ENCODE results near the gene SGK1. TPM values are rescaled to one million over a fixed set of nuclear protein-coding genes. Genes with fewer than 3 reads are reported as not detected.

Gene SGK1
- total RNA-seq, 1 experiment from 2014 or later: 7.8 TPM

DNA sequence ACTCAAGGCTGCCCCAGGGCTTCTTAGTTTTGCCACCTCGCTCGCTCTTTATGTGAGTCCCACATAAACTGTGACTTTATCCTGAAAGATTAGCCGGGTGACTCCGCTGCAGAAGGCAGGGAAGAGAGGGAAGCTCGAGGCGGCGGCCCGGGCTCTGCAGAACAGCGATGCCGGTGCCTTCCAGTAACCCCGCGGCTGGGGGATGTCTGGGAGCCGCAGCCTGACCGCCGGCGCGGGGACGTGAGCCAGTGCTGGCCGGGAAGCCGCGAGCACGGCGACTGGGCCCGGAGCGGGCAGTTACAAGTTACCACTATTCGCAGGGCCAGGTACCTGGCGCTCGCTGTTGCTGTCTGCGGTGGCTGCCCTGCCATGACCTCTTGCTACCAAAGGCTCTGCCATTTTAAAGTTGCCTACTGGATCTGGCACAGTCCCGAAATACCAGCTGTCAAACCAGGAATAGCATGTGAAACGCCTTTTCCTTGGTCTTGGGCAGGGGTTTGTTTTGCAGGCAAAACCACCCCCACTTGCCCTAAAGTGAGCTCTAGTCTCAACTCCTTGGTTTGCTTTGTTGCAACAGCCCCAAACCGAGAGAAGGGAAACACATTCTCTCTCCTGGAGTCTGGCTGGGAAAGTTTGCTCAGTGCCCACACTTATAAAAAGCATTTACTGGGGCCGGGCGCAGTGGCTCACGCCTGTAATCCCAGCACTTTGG lies 141.5 kb downstream of the SGK1 start:
- Histone ChIP-seq H3K56ac (ENCODE audit: insufficient read length, low read depth, low read length) (no peak overlapping the region), H3K27ac (ENCODE audit: insufficient read length, low read depth, low read length) (no peak overlapping the region)

More for the DNA sequence above, 141.5 kb downstream of the SGK1 start:
- Histone ChIP-seq H3K14ac (ENCODE audit: insufficient read depth, low read length) (no peak overlapping the region), H3K4me1 (ENCODE audit: insufficient read depth, low read length) (no peaks in the 10 kb centered on the region; the same call in 1 of the 2 replicates), H3K23me2 (ENCODE audit: insufficient read length, low read depth, low read length, poor library complexity, severe bottlenecking) (peaks cover 18% of the 10 kb centered on the region), H2BK120ac (ENCODE audit: low read depth, low read length, poor library complexity, severe bottlenecking) (no peak overlapping the region), H2AK5ac (ENCODE audit: insufficient read length, low read length) (no peak overlapping the region), H3K23ac (ENCODE audit: insufficient read length, low read depth, low read length) (no peak overlapping the region), H4K5ac (ENCODE audit: insufficient read length, low read depth, low read length) (no peak overlapping the region), H2BK5ac (ENCODE audit: insufficient read length, low read length) (no peak overlapping the region), H3K79me1 (ENCODE audit: insufficient read depth, low read depth, low read length, poor library complexity, severe bottlenecking) (no peaks in the 10 kb centered on the region), H2AFZ (ENCODE audit: low read length) (no peak overlapping the region), H4K91ac (ENCODE audit: insufficient read length, low read depth, low read length) (no peak overlapping the region), H3K18ac (ENCODE audit: insufficient read length, low read depth, low read length) (peak overlapping the region; percentile 31), H4K20me1 (ENCODE audit: control insufficient read depth, insufficient read depth, insufficient read length) (no peaks in the 10 kb centered on the region), H2BK15ac (ENCODE audit: low read depth, low read length) (no peak overlapping the region), H4K8ac (replicated peaks; ENCODE audit: insufficient read length, low read depth, low read length) (no peak overlapping the region), H3K4ac (ENCODE audit: low read depth, low read length) (no peak overlapping the region), H3K9ac (ENCODE audit: extremely low read depth, insufficient read length, low read length) (peak overlapping the region; percentile 42), H3K79me2 (ENCODE audit: insufficient read depth, low read length) (no peaks in the 10 kb centered on the region), H3K9me3 (ENCODE audit: control insufficient read depth, low read depth, low read length) (no peaks in the 10 kb centered on the region), H3K27me3 (ENCODE audit: insufficient read depth, low read length) (no peaks in the 10 kb centered on the region; the same call in 1 of the 2 replicates), H2BK20ac (ENCODE audit: low read depth, low read length, poor library complexity, severe bottlenecking) (no peak overlapping the region), H3T11ph (ENCODE audit: low read length) (no peak overlapping the region), H2BK12ac (ENCODE audit: insufficient read length, low read depth, low read length) (no peak overlapping the region), H3K4me2 (ENCODE audit: insufficient read depth, insufficient read length, low read length) (peak overlapping the region; percentile 94)
- Mint-ChIP-seq H3K9me3 (no peaks in the 10 kb centered on the region; a peak in 2 of 5 replicates), H3K4me3 (peak overlapping the region; percentile 82 to 85), H3K36me3 (ENCODE audit: insufficient read depth in 1 of 3, low read depth in 3 of 3) (peaks cover 15 to 21% (median 19%) of the 10 kb centered on the region in 3 experiments), H3K27me3 (ENCODE audit: low read depth) (peaks cover 23% of the 10 kb centered on the region), H3K27ac (peak overlapping the region in 2 of 3 experiments; percentile 64 to 68; a peak in 2 of 7 replicates), H3K4me1 (peaks cover 28 to 41% of the 10 kb centered on the region in 2 experiments)
- TF ChIP-seq, protein P1, sequence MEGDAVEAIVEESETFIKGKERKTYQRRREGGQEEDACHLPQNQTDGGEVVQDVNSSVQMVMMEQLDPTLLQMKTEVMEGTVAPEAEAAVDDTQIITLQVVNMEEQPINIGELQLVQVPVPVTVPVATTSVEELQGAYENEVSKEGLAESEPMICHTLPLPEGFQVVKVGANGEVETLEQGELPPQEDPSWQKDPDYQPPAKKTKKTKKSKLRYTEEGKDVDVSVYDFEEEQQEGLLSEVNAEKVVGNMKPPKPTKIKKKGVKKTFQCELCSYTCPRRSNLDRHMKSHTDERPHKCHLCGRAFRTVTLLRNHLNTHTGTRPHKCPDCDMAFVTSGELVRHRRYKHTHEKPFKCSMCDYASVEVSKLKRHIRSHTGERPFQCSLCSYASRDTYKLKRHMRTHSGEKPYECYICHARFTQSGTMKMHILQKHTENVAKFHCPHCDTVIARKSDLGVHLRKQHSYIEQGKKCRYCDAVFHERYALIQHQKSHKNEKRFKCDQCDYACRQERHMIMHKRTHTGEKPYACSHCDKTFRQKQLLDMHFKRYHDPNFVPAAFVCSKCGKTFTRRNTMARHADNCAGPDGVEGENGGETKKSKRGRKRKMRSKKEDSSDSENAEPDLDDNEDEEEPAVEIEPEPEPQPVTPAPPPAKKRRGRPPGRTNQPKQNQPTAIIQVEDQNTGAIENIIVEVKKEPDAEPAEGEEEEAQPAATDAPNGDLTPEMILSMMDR (conservative IDR thresholded peaks at IDR 0.05): no peak
- peak; percentile 67 for DNase-seq
- WGBS (ENCODE audit: extremely low coverage, insufficient read length, low lambda C conversion rate): no CpG with 5 or more reads among the region's 35 CpGs
